Smooth muscle cell (in vitro differentiated cells): ENCODE measurements around the gene C11orf97. TPM values are rescaled to one million over a fixed set of nuclear protein-coding genes. Genes with fewer than 3 reads are reported as not detected.
A peak's percentile ranks its signal among the peaks of the same experiment; 100 is the strongest.
"Not testable (repeated sequence)": the region's sequence is repeated elsewhere in the genome, so short reads cannot be mapped to it uniquely, and the experiment has no call there.

Source experiments
- DNase-seq: peaks from one replicate; lab custom pipeline; 2025; ENCODE audit not compliant: unreplicated experiment; lab: John Stamatoyannopoulos, UW
- H2AFZ ChIP-seq: fragments of 200-600 bp; sonication (generic); 2 replicates; pipeline ENCODE4 v1.6.0; 2016; ENCODE audit warnings: antibody characterized with exemption, low read depth, mild to moderate bottlenecking
- H3F3A ChIP-seq: fragments of 200-600 bp; sonication (generic); 2 replicates; pipeline ENCODE4 v1.6.0; 2017; ENCODE audit warnings: antibody characterized with exemption, low read depth
- H3K27ac ChIP-seq: fragments of 200-600 bp; sonication (generic); 2 replicates; pipeline ENCODE4 v1.5.1; 2016; ENCODE audit warnings: low read depth, mild to moderate bottlenecking
- H3K27me3 ChIP-seq: fragments of 200-600 bp; sonication (generic); 2 replicates; pipeline ENCODE4 v1.6.1; 2016; ENCODE audit warnings: low read depth, mild to moderate bottlenecking
- H3K36me3 ChIP-seq: fragments of 200-600 bp; sonication (generic); 2 replicates; pipeline ENCODE4 v1.5.1; 2016; ENCODE audit warnings: low read depth
- H3K4me1 ChIP-seq: fragments of 200-600 bp; sonication (generic); 2 replicates; pipeline ENCODE4 v1.5.1; 2016; ENCODE audit warnings: low read depth
- H3K4me2 ChIP-seq: fragments of 200-600 bp; sonication (generic); 2 replicates; pipeline ENCODE4 v1.6.0; 2016; ENCODE audit warnings: mild to moderate bottlenecking
- H3K4me3 ChIP-seq: fragments of 200-600 bp; sonication (generic); 2 replicates; pipeline ENCODE4 v1.5.1; 2016; ENCODE audit warnings: mild to moderate bottlenecking
- H3K79me2 ChIP-seq: fragments of 200-600 bp; sonication (generic); 2 replicates; pipeline ENCODE4 v1.6.0; 2016; ENCODE audit warnings: low read depth, mild to moderate bottlenecking
- H3K9ac ChIP-seq: fragments of 200-600 bp; sonication (generic); 2 replicates; pipeline ENCODE4 v1.6.0; 2016; ENCODE audit warnings: low read depth
- H3K9me3 ChIP-seq: fragments of 200-600 bp; sonication (generic); replicated peaks from 2 replicates; pipeline ENCODE4 v1.5.1; 2016; ENCODE audit warnings: low read depth
- H4K20me1 ChIP-seq: fragments of 200-600 bp; sonication (generic); 2 replicates; pipeline ENCODE4 v1.6.0; 2016; ENCODE audit warnings: low read depth
- CTCF ChIP-seq: fragments of 200-600 bp; sonication (generic); IDR thresholded peaks from 2 replicates; pipeline ENCODE4 v1.5.1; 2017; ENCODE audit warnings: borderline replicate concordance, mild to moderate bottlenecking, antibody characterized with exemption; ENCODE audit not compliant: insufficient read depth, poor library complexity, severe bottlenecking
- WGBS: methylation state at CpG from one replicate; pipeline ENCODE4 v1.1.7; 2016; ENCODE audit warnings: low lambda C conversion rate; 5-methylcytosine and 5-hydroxymethylcytosine counted together
- polyA plus RNA-seq: library from polyadenylated mRNA; unstranded; fragments of >200 nt; fragmentation: Nextera tagmentation; extraction: Ambion mirVana; gene quantifications from 2 replicates; pipeline ENCODE4 v1.2.1, GENCODE V29; 2016
- total RNA-seq: library from RNA; depleted of rRNA; stranded (reverse); fragments of >200 nt; gene quantifications from 2 replicates; pipeline ENCODE4 v1.2.3, GENCODE V29; 2014

C11orf97 gene
- total and polyA plus RNA-seq, 2 experiments from 2014 or later: not detected

- Histone ChIP-seq H3K4me3 (no peak overlapping the region), H3K9ac (no peak overlapping the region), H4K20me1 (no peaks in the 10 kb centered on the region), H3K9me3 (no peaks in the 10 kb centered on the region), H3K79me2 (no peaks in the 10 kb centered on the region), H3K4me1 (no peaks in the 10 kb centered on the region), H3K4me2 (no peak overlapping the region), H3K36me3 (peaks cover 19% of the 10 kb centered on the region), H2AFZ (no peak overlapping the region), H3K27me3 (no peaks in the 10 kb centered on the region), H3F3A (no peaks in the 10 kb centered on the region), H3K27ac (no peak overlapping the region)
- DNase-seq: no peak
- 75% methylated on average over 2 of the region's 2 CpGs for WGBS
- TF ChIP-seq CTCF: no peak
These were observed 10.7 kb upstream of the C11orf97 start for GRCh38 chr11:94501522-94501921.

DNA sequence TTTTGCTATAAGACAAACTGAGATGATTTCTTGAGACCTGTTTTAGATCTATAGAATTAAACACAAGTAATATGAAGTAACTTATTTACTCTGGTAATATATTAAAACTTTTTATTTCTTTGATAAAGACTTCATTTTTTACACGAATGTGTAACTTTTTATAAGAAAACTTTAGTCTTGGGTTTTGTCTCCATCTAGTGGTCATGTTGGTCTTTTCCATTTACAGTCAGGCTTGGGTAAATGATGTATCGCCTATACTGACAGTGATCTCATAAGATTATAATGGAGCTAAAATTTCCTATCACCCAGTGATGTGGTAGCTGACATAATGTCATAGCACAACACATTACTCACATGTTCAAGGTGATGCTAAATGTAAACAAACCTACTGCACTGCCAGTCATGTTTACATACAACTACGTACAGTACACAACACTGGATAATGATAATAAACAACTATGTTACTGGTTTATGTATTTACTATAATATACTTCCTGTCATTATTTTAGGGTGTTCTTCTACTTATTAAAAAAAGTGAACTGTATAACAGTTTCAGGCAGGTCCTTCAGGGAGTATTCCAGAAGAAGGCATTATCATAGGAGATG is 7.5 kb upstream of the C11orf97 start:
- no peak for DNase-seq

GRCh38 chr11:94506513-94506912 is 5.7 kb upstream of the C11orf97 start:
- DNase-seq: not testable (repeated sequence)

More for the DNA sequence above, 7.5 kb upstream of the C11orf97 start:
- WGBS: 32% methylated on average over 3 of the region's 3 CpGs
- no peak overlapping the region for H2AFZ ChIP-seq
- no peaks in the 10 kb centered on the region for H3F3A ChIP-seq
- no peak overlapping the region for H3K4me3 ChIP-seq
- no peak overlapping the region for H3K4me2 ChIP-seq
- no peaks in the 10 kb centered on the region for H3K36me3 ChIP-seq
- peak; percentile 76 for TF ChIP-seq CTCF
- no peaks in the 10 kb centered on the region for H4K20me1 ChIP-seq
- H3K4me1 ChIP-seq: no peaks in the 10 kb centered on the region
- H3K27me3 ChIP-seq: no peaks in the 10 kb centered on the region
- no peak overlapping the region for H3K9ac ChIP-seq
- no peaks in the 10 kb centered on the region for H3K79me2 ChIP-seq
- no peaks in the 10 kb centered on the region for H3K9me3 ChIP-seq
- no peak overlapping the region for H3K27ac ChIP-seq

GRCh38 chr11:94507485-94507884 is 4.8 kb upstream of the C11orf97 start:
- TF ChIP-seq CTCF: no peak
- H3K9me3 ChIP-seq: no peaks in the 10 kb centered on the region
- no peaks in the 10 kb centered on the region for H3K36me3 ChIP-seq
- 75% methylated on average over 4 of the region's 4 CpGs for WGBS
- H3K4me3 ChIP-seq: no peak overlapping the region
- H4K20me1 ChIP-seq: no peaks in the 10 kb centered on the region
- no peaks in the 10 kb centered on the region for H3F3A ChIP-seq
- no peaks in the 10 kb centered on the region for H3K79me2 ChIP-seq
- no peak overlapping the region for H3K27ac ChIP-seq
- no peak overlapping the region for H3K9ac ChIP-seq
- H2AFZ ChIP-seq: no peak overlapping the region
- H3K27me3 ChIP-seq: no peaks in the 10 kb centered on the region
- H3K4me2 ChIP-seq: no peak overlapping the region
- DNase-seq: no peak
- no peaks in the 10 kb centered on the region for H3K4me1 ChIP-seq

More at GRCh38 chr11:94506513-94506912, 5.7 kb upstream of the C11orf97 start:
- H3F3A ChIP-seq, H3K27me3 ChIP-seq, H3K4me1 ChIP-seq, H2AFZ ChIP-seq, H3K9ac ChIP-seq, H3K9me3 ChIP-seq, H4K20me1 ChIP-seq, H3K4me3 ChIP-seq, H3K4me2 ChIP-seq, H3K27ac ChIP-seq, H3K36me3 ChIP-seq, H3K79me2 ChIP-seq: not testable (repeated sequence)
- WGBS: 84% methylated on average over 5 of the region's 5 CpGs
